ENCODE data around the gene HFE. TPM values are rescaled to one million over a fixed set of nuclear protein-coding genes. Genes with fewer than 3 reads are reported as not detected.
"Not testable (repeated sequence)": the region's sequence is repeated elsewhere in the genome, so short reads cannot be mapped to it uniquely, and the experiment has no call there.

Gene HFE
- total and polyA plus RNA-seq, 8 donors = 10.3 to 13.5 (median 12.2) TPM

GRCh38 chr6:26044140-26045064 lies 42.8 kb upstream of the HFE start:
- Histone ChIP-seq H3K9me3 (peaks cover 0 to 3% of the 10 kb centered on the region in 2 donors), H3K4me3 (peak overlapping the region; percentile 30 to 48), H3K27me3 (no peaks in the 10 kb centered on the region), H3K27ac (peak overlapping the region; percentile 91 to 97), H3K36me3 (no peaks in the 10 kb centered on the region), H3K4me1 (peaks cover 0 to 23% of the 10 kb centered on the region in 2 donors)
- intact Hi-C loops (cut with DNase I) = no loop called here
- ATAC-seq = peak; percentile 46
- peak in 3 of 4 donors; percentile 51 to 79 (median 79) for DNase-seq
- TF ChIP-seq, protein P1, sequence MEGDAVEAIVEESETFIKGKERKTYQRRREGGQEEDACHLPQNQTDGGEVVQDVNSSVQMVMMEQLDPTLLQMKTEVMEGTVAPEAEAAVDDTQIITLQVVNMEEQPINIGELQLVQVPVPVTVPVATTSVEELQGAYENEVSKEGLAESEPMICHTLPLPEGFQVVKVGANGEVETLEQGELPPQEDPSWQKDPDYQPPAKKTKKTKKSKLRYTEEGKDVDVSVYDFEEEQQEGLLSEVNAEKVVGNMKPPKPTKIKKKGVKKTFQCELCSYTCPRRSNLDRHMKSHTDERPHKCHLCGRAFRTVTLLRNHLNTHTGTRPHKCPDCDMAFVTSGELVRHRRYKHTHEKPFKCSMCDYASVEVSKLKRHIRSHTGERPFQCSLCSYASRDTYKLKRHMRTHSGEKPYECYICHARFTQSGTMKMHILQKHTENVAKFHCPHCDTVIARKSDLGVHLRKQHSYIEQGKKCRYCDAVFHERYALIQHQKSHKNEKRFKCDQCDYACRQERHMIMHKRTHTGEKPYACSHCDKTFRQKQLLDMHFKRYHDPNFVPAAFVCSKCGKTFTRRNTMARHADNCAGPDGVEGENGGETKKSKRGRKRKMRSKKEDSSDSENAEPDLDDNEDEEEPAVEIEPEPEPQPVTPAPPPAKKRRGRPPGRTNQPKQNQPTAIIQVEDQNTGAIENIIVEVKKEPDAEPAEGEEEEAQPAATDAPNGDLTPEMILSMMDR (IDR thresholded peaks at IDR 0.05) = no peak

GRCh38 chr6:26045065-26045927 lies 41.9 kb upstream of the HFE start:
- TF ChIP-seq, protein P1 (IDR thresholded peaks at IDR 0.05) = no peak
- intact Hi-C loops (cut with DNase I) = no loop called here
- H3K4me3 ChIP-seq = peak overlapping the region; percentile 30 to 48
- ATAC-seq (peak; percentile 80), DNase-seq (peak; percentile 79 to 93 (median 86))
- peaks cover 0 to 23% of the 10 kb centered on the region in 2 donors for H3K4me1 ChIP-seq
- H3K27ac ChIP-seq = peak overlapping the region; percentile 91 to 97
- no peaks in the 10 kb centered on the region for H3K36me3 ChIP-seq
- peaks cover 0 to 3% of the 10 kb centered on the region in 2 donors for H3K9me3 ChIP-seq
- no peaks in the 10 kb centered on the region for H3K27me3 ChIP-seq

- TF ChIP-seq, protein P1 (IDR thresholded peaks at IDR 0.05) = no peak
- intact Hi-C loops (cut with DNase I) = no loop called here
These were observed 41.3 kb upstream of the HFE start for GRCh38 chr6:26045928-26046368.

GRCh38 chr6:26047329-26047728 lies 39.9 kb upstream of the HFE start:
- H3K27me3 ChIP-seq; intact Hi-C loops (cut with DNase I); H3K4me3 ChIP-seq; H3K9me3 ChIP-seq; H3K36me3 ChIP-seq; DNase-seq; H3K27ac ChIP-seq; ATAC-seq: not testable (repeated sequence)
- H3K4me1 ChIP-seq = peaks cover 0 to 23% of the 10 kb centered on the region in 2 donors

More at GRCh38 chr6:26045928-26046368, 41.3 kb upstream of the HFE start:
- Histone ChIP-seq H3K27me3 (no peaks in the 10 kb centered on the region), H3K9me3 (peaks cover 0 to 3% of the 10 kb centered on the region in 2 donors), H3K4me1 (peaks cover 0 to 23% of the 10 kb centered on the region in 2 donors), H3K4me3 (no peak overlapping the region), H3K27ac (no peak overlapping the region), H3K36me3 (no peaks in the 10 kb centered on the region)
- ATAC-seq (no peak), DNase-seq (no peak)

GRCh38 chr6:26048590-26048989 lies 38.6 kb upstream of the HFE start:
- TF ChIP-seq, protein P1 (IDR thresholded peaks at IDR 0.05) = no peak
- intact Hi-C loops (cut with DNase I) = no loop called here
- DNase-seq (no peak), ATAC-seq (no peak)
- H3K27me3 ChIP-seq = no peaks in the 10 kb centered on the region
- H3K27ac ChIP-seq = no peak overlapping the region
- H3K4me3 ChIP-seq = no peak overlapping the region
- H3K36me3 ChIP-seq = no peaks in the 10 kb centered on the region
- H3K9me3 ChIP-seq = no peaks in the 10 kb centered on the region
- H3K4me1 ChIP-seq = peaks cover 0 to 17% of the 10 kb centered on the region in 2 donors

Measured in left lung (tissue), 10 donors.